Measurements from ENCODE around the gene CSF2. TPM values are rescaled to one million over a fixed set of nuclear protein-coding genes. Genes with fewer than 3 reads are reported as not detected.

CSF2 gene
- total and polyA plus RNA-seq, 2 of the 4 experiments (the other 2 are of a cell fraction): 0.31 TPM; not detected in 1

- Histone ChIP-seq H3K4me3 (ENCODE audit: insufficient read depth, low read depth, low read length) (no peak overlapping the region), H3K79me1 (ENCODE audit: low read depth in 1 of 2, low read length in 2 of 2) (no peaks in the 10 kb centered on the region), H3K27me3 (ENCODE audit: control insufficient read depth, insufficient read depth, low read length) (no peaks in the 10 kb centered on the region), H3K9me3 (ENCODE audit: control insufficient read depth, insufficient read depth, low read length) (no peaks in the 10 kb centered on the region), H2AK5ac (ENCODE audit: low read depth, low read length) (peak overlapping the region; percentile 98), H3K9me1 (ENCODE audit: insufficient read depth, low read length) (peaks cover 27% of the 10 kb centered on the region), H3K56ac (ENCODE audit: extremely low read depth, insufficient read depth, low read length) (peak overlapping the region; percentile 76), H3K23ac (ENCODE audit: low read depth, low read length) (peak overlapping the region; percentile 85), H2BK5ac (ENCODE audit: low read depth, low read length, poor library complexity, severe bottlenecking) (peak overlapping the region; percentile 82), H4K91ac (ENCODE audit: insufficient read depth, low read depth, low read length) (peak overlapping the region; percentile 92), H3K9ac (ENCODE audit: low read depth, low read length) (peak overlapping the region; percentile 7; the same call in 1 of the 2 replicates), H2AK9ac (replicated peaks; ENCODE audit: low read depth, low read length, poor library complexity) (peak overlapping the region; percentile 83), H3K14ac (replicated peaks; ENCODE audit: low read depth, low read length) (peak overlapping the region; percentile 95), H2BK120ac (ENCODE audit: low read depth, low read length) (peak overlapping the region; percentile 97), H2AFZ (replicated peaks; ENCODE audit: low read length, poor library complexity) (peak overlapping the region; percentile 68), H3K4ac (ENCODE audit: low read depth, low read length) (peak overlapping the region; percentile 96), H2BK15ac (ENCODE audit: low read depth, low read length) (peak overlapping the region; percentile 97; the same call in 2 of the 3 replicates), H3K36me3 (ENCODE audit: control insufficient read depth, insufficient read depth, low read length) (no peaks in the 10 kb centered on the region), H3K27ac (ENCODE audit: insufficient read depth, low read length) (peak overlapping the region; percentile 71), H4K20me1 (ENCODE audit: insufficient read depth, low read length) (no peaks in the 10 kb centered on the region), H4K5ac (ENCODE audit: low read depth, low read length) (peak overlapping the region; percentile 52), H3K4me1 (ENCODE audit: control insufficient read depth, insufficient read depth, low read length) (peaks cover 25% of the 10 kb centered on the region), H3K18ac (ENCODE audit: low read depth, low read length) (peak overlapping the region; percentile 81), H4K8ac (ENCODE audit: low read depth in 2 of 2, low read length in 2 of 2) (peak overlapping the region; percentile 28 to 85), H3K4me2 (ENCODE audit: low read depth, low read length) (no peak overlapping the region), H2BK20ac (ENCODE audit: low read depth, low read length) (peak overlapping the region; percentile 92)
- intact Hi-C loops (cut with micrococcal nuclease): no loop called here
- dilution Hi-C loops (cut with HindIII; ENCODE audit: low sequenced_read_pairs, unreplicated experiment): no loop called here
- no TSS peak for BruUV-seq (replicated peaks)
- TF ChIP-seq POLR2A (IDR thresholded peaks at IDR 0.05; ENCODE audit: low read depth, low read length) (peak; percentile 77; the same call in 1 of the 2 replicates), FOS (IDR thresholded peaks at IDR 0.05; ENCODE audit: low read depth, low read length) (no peak), MAZ (IDR thresholded peaks at IDR 0.05; ENCODE audit: borderline replicate concordance, low read depth, low read length) (no peak), MXI1 (IDR thresholded peaks at IDR 0.05; ENCODE audit: borderline replicate concordance, low read depth, low read length) (no peak)
- CTCF ChIA-PET: no interaction called here
- DNase-seq: no peak
- peak; percentile 5; the same call in 1 of the 2 replicates for ATAC-seq (ENCODE audit: low read depth)
- WGBS, 2 experiments (ENCODE audit: extremely low coverage in 2 of 2, insufficient read length in 1 of 2): 0% methylated on average over 1 of the region's 2 CpGs; no CpG with 5 or more reads in 1 of the 2 experiments
- in situ Hi-C loops (cut with MboI; ENCODE audit: low sequenced_read_pairs): loop anchor here (25.0 kb wide), 1 partner anchor 392 kb away; the partner anchor contains the start of gene IRF1
- POLR2A ChIA-PET (ENCODE audit: unreplicated experiment): no interaction called here
Observed at GRCh38 chr5:132095077-132095410, 21.5 kb downstream of the CSF2 start.
